Measurements from ENCODE around the gene TMEM141. TPM values are rescaled to one million over a fixed set of nuclear protein-coding genes. Genes with fewer than 3 reads are reported as not detected.

Gene TMEM141
- total RNA-seq, 1 donor from 2014 or later, result 228 TPM

- Histone ChIP-seq H3K4me3 (ENCODE audit: low read depth, low read length) (no peak overlapping the region), H3K36me3 (ENCODE audit: control insufficient read depth, insufficient read depth, low read length) (no peaks in the 10 kb centered on the region), H3K27me3 (ENCODE audit: control insufficient read depth, insufficient read depth, low read length) (peaks cover 3% of the 10 kb centered on the region)
- TF ChIP-seq CTCF (IDR thresholded peaks at IDR 0.05; ENCODE audit: insufficient read depth, low read length, severe bottlenecking), result no peak
- FAIRE-seq (no peak), DNase-seq (ENCODE audit: low read depth) (no peak)
Observed at GRCh38 chr9:136761545-136761981, 29.6 kb upstream of the TMEM141 start.

GRCh38 chr9:136762221-136762691, 28.9 kb upstream of the TMEM141 start:
- no peak for DNase-seq (ENCODE audit: low read depth)
- H3K4me3 ChIP-seq (ENCODE audit: low read depth, low read length), result no peak overlapping the region
- TF ChIP-seq CTCF (IDR thresholded peaks at IDR 0.05; ENCODE audit: insufficient read depth, low read length, severe bottlenecking), result no peak
- FAIRE-seq, result no peak
- peaks cover 3% of the 10 kb centered on the region for H3K27me3 ChIP-seq (ENCODE audit: control insufficient read depth, insufficient read depth, low read length)
- no peaks in the 10 kb centered on the region for H3K36me3 ChIP-seq (ENCODE audit: control insufficient read depth, insufficient read depth, low read length)

- Histone ChIP-seq H3K27me3 (ENCODE audit: control insufficient read depth, insufficient read depth, low read length) (peaks cover 8% of the 10 kb centered on the region), H3K36me3 (ENCODE audit: control insufficient read depth, insufficient read depth, low read length) (no peaks in the 10 kb centered on the region), H3K4me3 (ENCODE audit: low read depth, low read length) (no peak overlapping the region)
- DNase-seq (ENCODE audit: low read depth) (no peak), FAIRE-seq (no peak)
- TF ChIP-seq CTCF (IDR thresholded peaks at IDR 0.05; ENCODE audit: insufficient read depth, low read length, severe bottlenecking), result no peak
Observed at GRCh38 chr9:136762915-136763648, 28.1 kb upstream of the TMEM141 start.

GRCh38 chr9:136763649-136764035, 27.5 kb upstream of the TMEM141 start:
- FAIRE-seq (no peak), DNase-seq (ENCODE audit: low read depth) (no peak)
- Histone ChIP-seq H3K4me3 (ENCODE audit: low read depth, low read length) (no peak overlapping the region), H3K27me3 (ENCODE audit: control insufficient read depth, insufficient read depth, low read length) (peaks cover 9% of the 10 kb centered on the region), H3K36me3 (ENCODE audit: control insufficient read depth, insufficient read depth, low read length) (no peaks in the 10 kb centered on the region)
- no peak for TF ChIP-seq CTCF (IDR thresholded peaks at IDR 0.05; ENCODE audit: insufficient read depth, low read length, severe bottlenecking)

GRCh38 chr9:136764301-136764891, 26.7 kb upstream of the TMEM141 start, which contains the start of gene LCN15:
Gene LCN15 (minus strand): TSS chr9:136764518. CDS start chr9:136764488, 30 bp downstream.
- no peak within 1 kb of the TSS for H3K4me3 ChIP-seq (ENCODE audit: low read depth, low read length)
- no peaks in the 10 kb centered on the region for H3K36me3 ChIP-seq (ENCODE audit: control insufficient read depth, insufficient read depth, low read length)
- no peak for DNase-seq (ENCODE audit: low read depth)
- H3K27me3 ChIP-seq (ENCODE audit: control insufficient read depth, insufficient read depth, low read length), result peaks cover 9% of the 10 kb centered on the region
- TF ChIP-seq CTCF (IDR thresholded peaks at IDR 0.05; ENCODE audit: insufficient read depth, low read length, severe bottlenecking), result no peak
- no peak for FAIRE-seq

Data from bronchial epithelial cell (primary cell).